ENCODE data around the gene EZR. TPM values are rescaled to one million over a fixed set of nuclear protein-coding genes. Genes with fewer than 3 reads are reported as not detected.

EZR gene
- total and polyA plus RNA-seq, 2 of the 13 experiments (the other 11 are each of a cell fraction or from before 2014, with no cell fraction given) = 34.7 to 60.3 TPM

- TF ChIP-seq AKNA (CRISPR knock-in tag; IDR thresholded peaks at IDR 0.05; ENCODE audit: borderline replicate concordance) (no peak), SMAD9 (CRISPR knock-in tag; IDR thresholded peaks at IDR 0.05) (no peak), RXRB (CRISPR knock-in tag; IDR thresholded peaks at IDR 0.05; ENCODE audit: borderline replicate concordance) (0 out of 2 replicates have a peak, but pooled peaks have one; percentile 29), ZNF577 (CRISPR knock-in tag; IDR thresholded peaks at IDR 0.05; ENCODE audit: borderline replicate concordance, low read depth) (no peak), ZNF652 (CRISPR knock-in tag; IDR thresholded peaks at IDR 0.05; ENCODE audit: borderline replicate concordance, low read depth) (no peak), IKZF4 (CRISPR knock-in tag; IDR thresholded peaks at IDR 0.05; ENCODE audit: borderline replicate concordance, low read depth, not compliant biosample characterization) (no peak), ATF2 (CRISPR knock-in tag; IDR thresholded peaks at IDR 0.05) (no peak), ZNF674 (CRISPR knock-in tag; IDR thresholded peaks at IDR 0.05; ENCODE audit: low read depth) (0 out of 2 replicates have a peak, but pooled peaks have one; percentile 23), ZNF616 (CRISPR knock-in tag; IDR thresholded peaks at IDR 0.05; ENCODE audit: low read depth) (0 out of 2 replicates have a peak, but pooled peaks have one; percentile 34), FOXA3 (CRISPR knock-in tag; IDR thresholded peaks at IDR 0.05) (0 out of 2 replicates have a peak, but pooled peaks have one; percentile 11), FLYWCH1 (CRISPR knock-in tag; IDR thresholded peaks at IDR 0.05) (no peak), BORCS8-MEF2B (CRISPR knock-in tag; IDR thresholded peaks at IDR 0.05) (no peak; the same call in none of the 2 replicates), ZNF773 (CRISPR knock-in tag; IDR thresholded peaks at IDR 0.05; ENCODE audit: borderline replicate concordance) (no peak; the same call in 1 of the 2 replicates), MXD3 (CRISPR knock-in tag; IDR thresholded peaks at IDR 0.05) (no peak), ZNF570 (CRISPR knock-in tag; IDR thresholded peaks at IDR 0.05; ENCODE audit: borderline replicate concordance) (no peak), HNF1A (IDR thresholded peaks at IDR 0.05; ENCODE audit: low read depth) (no peak), HNF1A (CRISPR knock-in tag; IDR thresholded peaks at IDR 0.05; ENCODE audit: borderline replicate concordance) (no peak)
These were observed 1.2 kb downstream of the EZR start (continued) for GRCh38 chr6:158817728-158818580.
